HCT116 (cell line): ENCODE results near the gene SART3. TPM values are rescaled to one million over a fixed set of nuclear protein-coding genes. Genes with fewer than 3 reads are reported as not detected.
"Not testable (repeated sequence)": the region's sequence is repeated elsewhere in the genome, so short reads cannot be mapped to it uniquely, and the experiment has no call there.

ENCODE experiments used
- ATAC-seq: fragments of 200-7000 bp; cut with Tn5 transposase; 2 replicates; pipeline ENCODE4 v1.9.1; 2020; ENCODE audit warnings: mild to moderate bottlenecking, moderate library complexity
- BruUV-seq: library from RNA; stranded (reverse); fragments of 400-500 nt; replicated peaks from 2 replicates; lab custom pipeline; 2021; lab: Mats Ljungman, UMichigan
- CTCF ChIA-PET: fragments of 300-600 bp; sonication (Branson Sonifier 250); formaldehyde crosslinking; loops from one replicate; lab custom pipeline; 2021; ENCODE audit warnings: antibody characterized with exemption; lab: Charles Lee
- POLR2A ChIA-PET: fragments of 300-600, 350-600 bp; sonication (Branson Sonifier 250); formaldehyde crosslinking; loops from one replicate; lab custom pipeline; 2021; ENCODE audit warnings: antibody characterized with exemption; lab: Charles Lee
- RAD21 ChIA-PET, 2 experiments: fragments of 300-600 bp; sonication (Branson Sonifier 250); formaldehyde crosslinking; loops; one replicate each; lab custom pipeline; 2023; ENCODE audit warnings: low total read pairs in 2 of 2; ENCODE audit not compliant: uncharacterized antibody in 2 of 2, unreplicated experiment in 2 of 2, low non-redundant PET in 1 of 2; lab: Charles Lee
- DNase-seq: peaks from one replicate; pipeline ENCODE4 v3.0.0-alpha.2; 2010; ENCODE audit warnings: low read depth, low spot score
- H2AFZ ChIP-seq: fragments of 200-600 bp; shearing (Covaris generic), sonication (generic); 2 replicates; pipeline ENCODE4 v1.6.1; 2017; ENCODE audit warnings: low read depth, mixed run types, mixed read lengths, antibody characterized with exemption, low read length; ENCODE audit not compliant: poor library complexity, severe bottlenecking
- H3K27ac ChIP-seq: 2 replicates; pipeline ENCODE4 v1.5.1; 2012; ENCODE audit warnings: low read depth, low read length
- H3K27me3 ChIP-seq: fragments of 200-600 bp; sonication (generic); 2 replicates; pipeline ENCODE4 v1.6.1; 2016; ENCODE audit warnings: mixed run types, low read length, mixed read lengths; ENCODE audit not compliant: insufficient read depth
- H3K36me3 ChIP-seq, 2 experiments: fragments of 200-500 bp in 1 of 2; fragments of 200-600 bp in 1 of 2; sonication (Bioruptor generic) in 1 of 2; sonication (generic) in 1 of 2; 2 replicates each; pipeline versions ENCODE4 v1.5.1 to v1.6.1; 2014 to 2016; ENCODE audit warnings: low read length in 2 of 2, inconsistent platforms in 1 of 2, mixed read lengths in 1 of 2, mixed run types in 1 of 2; ENCODE audit not compliant: insufficient read depth in 2 of 2, control insufficient read depth in 1 of 2
- H3K4me1 ChIP-seq, 2 experiments: fragments of 200-600 bp in 1 of 2; sonication (generic) in 1 of 2; 2 replicates each; pipeline versions ENCODE4 v1.5.1 to v1.6.1; 2012 to 2017; ENCODE audit warnings: low read length in 2 of 2, inconsistent platforms in 1 of 2, mild to moderate bottlenecking in 1 of 2, mixed read lengths in 1 of 2, mixed run types in 1 of 2, moderate library complexity in 1 of 2; ENCODE audit not compliant: insufficient read depth in 2 of 2, control insufficient read depth in 1 of 2
- H3K4me2 ChIP-seq: fragments of 200-600 bp; sonication (generic); 2 replicates; pipeline ENCODE4 v1.6.1; 2017; ENCODE audit warnings: mixed run types, low read length, mixed read lengths
- H3K4me3 ChIP-seq, 2 experiments: fragments of 200-600 bp in 1 of 2; sonication (generic) in 1 of 2; replicated peaks in 1 of 2; 2 replicates each; pipeline ENCODE4 v1.5.1; 2011 to 2016; ENCODE audit warnings: low read length in 2 of 2, control low read depth in 1 of 2, low read depth in 1 of 2, mild to moderate bottlenecking in 1 of 2, mixed read lengths in 1 of 2, mixed run types in 1 of 2
- H3K79me2 ChIP-seq: fragments of 200-600 bp; sonication (generic); 2 replicates; pipeline ENCODE4 v1.6.1; 2017; ENCODE audit warnings: mild to moderate bottlenecking, mixed run types, low read length, moderate library complexity, mixed read lengths; ENCODE audit not compliant: insufficient read depth
- H3K9ac ChIP-seq: fragments of 200-600 bp; sonication (generic); 2 replicates; pipeline ENCODE4 v1.6.1; 2016; ENCODE audit warnings: low read length, mixed read lengths
- H3K9me2 ChIP-seq: fragments of 200-600 bp; sonication (generic), shearing (Covaris generic); 2 replicates; pipeline ENCODE4 v1.6.1; 2017; ENCODE audit warnings: mixed run types, mild to moderate bottlenecking, moderate library complexity; ENCODE audit not compliant: insufficient read depth
- H3K9me3 ChIP-seq, 2 experiments: fragments of 200-500 bp in 1 of 2; fragments of 200-600 bp in 1 of 2; sonication (Bioruptor generic) in 1 of 2; sonication (generic) in 1 of 2; 2 replicates each; pipeline ENCODE4 v1.6.1; 2014 to 2017; ENCODE audit warnings: low read length in 2 of 2, mixed read lengths in 2 of 2, inconsistent platforms in 1 of 2, low read depth in 1 of 2, mild to moderate bottlenecking in 1 of 2, mixed run types in 1 of 2, moderate library complexity in 1 of 2; ENCODE audit not compliant: control insufficient read depth in 1 of 2, insufficient read depth in 1 of 2
- H4K20me1 ChIP-seq: fragments of 200-600 bp; sonication (generic), shearing (Covaris generic); 2 replicates; pipeline ENCODE4 v1.6.1; 2017; ENCODE audit warnings: mixed run types, mild to moderate bottlenecking, moderate library complexity; ENCODE audit not compliant: insufficient read depth
- EGR1 ChIP-seq: IDR thresholded peaks from 2 replicates; pipeline ENCODE4 v1.6.1; 2012; ENCODE audit warnings: low read depth
- EZH2 ChIP-seq: fragments of 200-600 bp; sonication (generic); IDR thresholded peaks from 2 replicates; pipeline ENCODE4 v1.6.1; 2017; ENCODE audit warnings: antibody characterized with exemption, mixed run types
- JUND ChIP-seq: IDR thresholded peaks from 2 replicates; pipeline ENCODE4 v1.6.1; 2012
- RAD21 ChIP-seq: IDR thresholded peaks from 2 replicates; pipeline ENCODE4 v1.6.1; 2012; ENCODE audit warnings: low read depth, mild to moderate bottlenecking
- SIN3A ChIP-seq: IDR thresholded peaks from 2 replicates; pipeline ENCODE4 v1.6.1; 2012; ENCODE audit warnings: low read depth
- SRF ChIP-seq: IDR thresholded peaks from 2 replicates; pipeline ENCODE4 v1.6.1; 2012; ENCODE audit warnings: low read depth
- intact Hi-C: fragments of 100-400 bp; cut with micrococcal nuclease; formaldehyde crosslinking; loops from 2 replicates; pipeline ENCODE4 v1.10.0; 2022
- total RNA-seq: library from RNA; stranded (reverse); gene quantifications from one replicate; pipeline ENCODE4 v1.2.1, GENCODE V29; 2021; ENCODE audit not compliant: unreplicated experiment
- TF ChIP-seq, protein P1 (sequence below): IDR thresholded peaks from 2 replicates; pipeline ENCODE4 v1.6.1; 2012; ENCODE audit warnings: low read depth
- TF ChIP-seq, protein P2 (sequence below): IDR thresholded peaks from 2 replicates; pipeline ENCODE4 v1.6.1; 2012

Gene SART3
- total RNA-seq, 1 experiment from 2014 or later = 76.1 TPM

DNA sequence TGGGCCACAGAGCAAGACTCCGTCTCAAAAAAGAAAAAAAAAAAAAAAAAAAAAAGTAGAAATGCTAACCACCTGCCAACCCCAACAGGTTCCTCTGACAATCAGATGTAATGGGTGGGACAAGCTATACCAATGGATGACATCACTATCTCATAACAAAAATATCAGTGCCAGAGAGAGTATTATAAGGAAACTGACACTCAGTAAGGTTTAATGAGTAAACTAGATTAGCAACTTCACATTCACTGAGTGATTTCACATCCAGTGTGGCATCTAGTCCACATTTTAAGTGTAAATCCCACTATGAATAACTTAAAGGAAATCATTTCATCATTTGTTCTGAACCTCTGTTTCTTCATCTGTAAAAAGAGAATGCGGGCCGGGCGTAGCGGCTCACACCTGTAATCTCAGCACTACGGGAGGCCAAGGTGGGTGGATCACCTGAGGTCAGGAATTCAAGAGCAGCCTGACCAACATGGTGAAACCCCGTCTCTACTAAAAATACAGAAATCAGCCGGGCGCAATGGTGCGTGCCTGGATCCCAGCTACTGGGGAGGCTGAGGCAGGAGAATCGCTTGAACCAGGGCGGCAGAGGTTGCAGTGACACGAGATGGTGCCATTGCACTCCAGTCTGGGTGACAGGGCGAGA is 1.8 kb downstream of the SART3 start (continued):
- TF ChIP-seq, protein P1, sequence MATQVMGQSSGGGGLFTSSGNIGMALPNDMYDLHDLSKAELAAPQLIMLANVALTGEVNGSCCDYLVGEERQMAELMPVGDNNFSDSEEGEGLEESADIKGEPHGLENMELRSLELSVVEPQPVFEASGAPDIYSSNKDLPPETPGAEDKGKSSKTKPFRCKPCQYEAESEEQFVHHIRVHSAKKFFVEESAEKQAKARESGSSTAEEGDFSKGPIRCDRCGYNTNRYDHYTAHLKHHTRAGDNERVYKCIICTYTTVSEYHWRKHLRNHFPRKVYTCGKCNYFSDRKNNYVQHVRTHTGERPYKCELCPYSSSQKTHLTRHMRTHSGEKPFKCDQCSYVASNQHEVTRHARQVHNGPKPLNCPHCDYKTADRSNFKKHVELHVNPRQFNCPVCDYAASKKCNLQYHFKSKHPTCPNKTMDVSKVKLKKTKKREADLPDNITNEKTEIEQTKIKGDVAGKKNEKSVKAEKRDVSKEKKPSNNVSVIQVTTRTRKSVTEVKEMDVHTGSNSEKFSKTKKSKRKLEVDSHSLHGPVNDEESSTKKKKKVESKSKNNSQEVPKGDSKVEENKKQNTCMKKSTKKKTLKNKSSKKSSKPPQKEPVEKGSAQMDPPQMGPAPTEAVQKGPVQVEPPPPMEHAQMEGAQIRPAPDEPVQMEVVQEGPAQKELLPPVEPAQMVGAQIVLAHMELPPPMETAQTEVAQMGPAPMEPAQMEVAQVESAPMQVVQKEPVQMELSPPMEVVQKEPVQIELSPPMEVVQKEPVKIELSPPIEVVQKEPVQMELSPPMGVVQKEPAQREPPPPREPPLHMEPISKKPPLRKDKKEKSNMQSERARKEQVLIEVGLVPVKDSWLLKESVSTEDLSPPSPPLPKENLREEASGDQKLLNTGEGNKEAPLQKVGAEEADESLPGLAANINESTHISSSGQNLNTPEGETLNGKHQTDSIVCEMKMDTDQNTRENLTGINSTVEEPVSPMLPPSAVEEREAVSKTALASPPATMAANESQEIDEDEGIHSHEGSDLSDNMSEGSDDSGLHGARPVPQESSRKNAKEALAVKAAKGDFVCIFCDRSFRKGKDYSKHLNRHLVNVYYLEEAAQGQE = no peak
- TF ChIP-seq RAD21 (no peak), EGR1 (no peak), EZH2 (no peak), SRF (no peak), SIN3A (no peak), JUND (no peak)
- TF ChIP-seq, protein P2, sequence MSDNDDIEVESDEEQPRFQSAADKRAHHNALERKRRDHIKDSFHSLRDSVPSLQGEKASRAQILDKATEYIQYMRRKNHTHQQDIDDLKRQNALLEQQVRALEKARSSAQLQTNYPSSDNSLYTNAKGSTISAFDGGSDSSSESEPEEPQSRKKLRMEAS = no peak

DNA sequence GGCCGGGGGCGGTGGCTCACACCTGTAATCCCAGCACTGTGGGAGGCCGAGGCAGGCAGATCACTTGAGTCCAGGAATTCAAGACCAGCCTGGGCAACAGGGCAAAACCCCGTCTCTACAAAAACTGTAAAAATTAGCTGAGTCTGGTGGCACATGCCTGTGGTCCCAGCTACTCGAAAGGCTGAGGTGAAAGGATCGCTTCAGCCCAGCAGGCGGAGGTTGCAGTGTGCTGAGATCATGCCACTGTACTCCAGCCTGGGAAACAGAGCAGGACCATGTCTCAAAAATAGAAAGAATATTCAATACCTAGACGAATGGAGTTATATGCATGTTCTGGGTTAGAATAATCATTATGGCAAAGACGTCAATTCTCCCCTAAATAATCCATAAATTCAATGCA is 5.6 kb downstream of the SART3 start:
- H3K9me2 ChIP-seq, ATAC-seq, H3K9me3 ChIP-seq, intact Hi-C loops, POLR2A ChIA-PET, RAD21 ChIA-PET, H3K27ac ChIP-seq, H3K4me3 ChIP-seq, H3K9ac ChIP-seq, BruUV-seq, DNase-seq, H3K4me2 ChIP-seq, H3K27me3 ChIP-seq, H2AFZ ChIP-seq: not testable (repeated sequence)
- Histone ChIP-seq H3K79me2 (peaks cover 100% of the 10 kb centered on the region), H3K4me1 (peaks cover 7 to 11% of the 10 kb centered on the region in 2 experiments; a peak in 3 of 4 replicates), H3K36me3 (peaks cover 2 to 14% of the 10 kb centered on the region in 2 experiments; a peak in 2 of 4 replicates), H4K20me1 (peaks cover 28% of the 10 kb centered on the region; the same call in 1 of the 2 replicates)
- CTCF ChIA-PET = interaction anchor here (0.6 to 1.3 kb wide), 2 partner anchors 36 to 63 kb away, joined by 3 read pairs; no protein-coding TSS in a partner anchor
